ENCODE results near the gene PLEKHA1. TPM values are rescaled to one million over a fixed set of nuclear protein-coding genes. Genes with fewer than 3 reads are reported as not detected.

PLEKHA1 gene
- total and polyA plus RNA-seq, 2 of the 13 experiments (the other 11 are each of a cell fraction or from before 2014, with no cell fraction given), result 32.2 to 53.3 TPM

DNA sequence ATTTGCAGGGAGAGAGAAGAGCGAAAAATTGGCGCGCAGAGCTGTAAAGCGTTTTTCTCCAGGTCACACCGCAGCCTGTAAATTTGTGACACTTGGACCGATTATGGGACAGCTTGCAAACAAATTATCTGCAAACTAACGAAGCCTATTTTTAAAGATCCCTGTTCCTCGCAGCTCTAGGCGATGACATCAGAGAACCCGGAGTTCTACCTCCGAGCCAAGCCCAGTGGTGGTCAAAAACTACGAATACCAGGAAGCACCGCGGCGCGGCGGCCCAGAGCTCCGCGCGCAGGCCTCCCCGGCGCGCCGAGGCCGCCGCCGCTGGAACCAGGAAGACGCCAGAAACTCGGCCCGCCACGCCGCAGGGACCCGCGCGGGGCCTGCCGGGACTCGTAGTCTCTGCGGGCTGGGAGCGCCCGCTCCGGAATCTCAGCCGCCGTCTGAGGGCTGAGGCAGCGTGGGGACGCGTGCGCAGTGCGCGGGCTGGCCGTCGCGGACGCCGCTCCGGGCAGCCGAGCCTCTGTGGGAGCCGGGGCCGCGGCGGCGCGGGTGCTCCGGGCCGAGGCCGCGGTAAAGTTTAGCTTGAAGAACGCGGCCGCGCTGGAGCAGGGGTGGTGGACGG is at the start of gene PLEKHA1 (continued):
- TF ChIP-seq, protein P1, sequence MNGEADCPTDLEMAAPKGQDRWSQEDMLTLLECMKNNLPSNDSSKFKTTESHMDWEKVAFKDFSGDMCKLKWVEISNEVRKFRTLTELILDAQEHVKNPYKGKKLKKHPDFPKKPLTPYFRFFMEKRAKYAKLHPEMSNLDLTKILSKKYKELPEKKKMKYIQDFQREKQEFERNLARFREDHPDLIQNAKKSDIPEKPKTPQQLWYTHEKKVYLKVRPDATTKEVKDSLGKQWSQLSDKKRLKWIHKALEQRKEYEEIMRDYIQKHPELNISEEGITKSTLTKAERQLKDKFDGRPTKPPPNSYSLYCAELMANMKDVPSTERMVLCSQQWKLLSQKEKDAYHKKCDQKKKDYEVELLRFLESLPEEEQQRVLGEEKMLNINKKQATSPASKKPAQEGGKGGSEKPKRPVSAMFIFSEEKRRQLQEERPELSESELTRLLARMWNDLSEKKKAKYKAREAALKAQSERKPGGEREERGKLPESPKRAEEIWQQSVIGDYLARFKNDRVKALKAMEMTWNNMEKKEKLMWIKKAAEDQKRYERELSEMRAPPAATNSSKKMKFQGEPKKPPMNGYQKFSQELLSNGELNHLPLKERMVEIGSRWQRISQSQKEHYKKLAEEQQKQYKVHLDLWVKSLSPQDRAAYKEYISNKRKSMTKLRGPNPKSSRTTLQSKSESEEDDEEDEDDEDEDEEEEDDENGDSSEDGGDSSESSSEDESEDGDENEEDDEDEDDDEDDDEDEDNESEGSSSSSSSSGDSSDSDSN (CRISPR knock-in tag; IDR thresholded peaks at IDR 0.05), result 0 out of 2 replicates have a peak, but pooled peaks have one; percentile 5
- no peak for TF ChIP-seq EEA1 (CRISPR knock-in tag; IDR thresholded peaks at IDR 0.05; ENCODE audit: borderline replicate concordance)
- no peak for TF ChIP-seq PTBP1 (IDR thresholded peaks at IDR 0.05; ENCODE audit: low read depth, low read length, poor library complexity, severe bottlenecking)
- TF ChIP-seq, protein P2, sequence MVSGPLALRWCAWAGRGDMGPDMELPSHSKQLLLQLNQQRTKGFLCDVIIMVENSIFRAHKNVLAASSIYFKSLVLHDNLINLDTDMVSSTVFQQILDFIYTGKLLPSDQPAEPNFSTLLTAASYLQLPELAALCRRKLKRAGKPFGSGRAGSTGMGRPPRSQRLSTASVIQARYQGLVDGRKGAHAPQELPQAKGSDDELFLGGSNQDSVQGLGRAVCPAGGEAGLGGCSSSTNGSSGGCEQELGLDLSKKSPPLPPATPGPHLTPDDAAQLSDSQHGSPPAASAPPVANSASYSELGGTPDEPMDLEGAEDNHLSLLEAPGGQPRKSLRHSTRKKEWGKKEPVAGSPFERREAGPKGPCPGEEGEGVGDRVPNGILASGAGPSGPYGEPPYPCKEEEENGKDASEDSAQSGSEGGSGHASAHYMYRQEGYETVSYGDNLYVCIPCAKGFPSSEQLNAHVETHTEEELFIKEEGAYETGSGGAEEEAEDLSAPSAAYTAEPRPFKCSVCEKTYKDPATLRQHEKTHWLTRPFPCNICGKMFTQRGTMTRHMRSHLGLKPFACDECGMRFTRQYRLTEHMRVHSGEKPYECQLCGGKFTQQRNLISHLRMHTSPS (CRISPR knock-in tag; IDR thresholded peaks at IDR 0.05; ENCODE audit: low read depth), result no peak
- peak; percentile 88 for TF ChIP-seq ELF1 (CRISPR knock-in tag; IDR thresholded peaks at IDR 0.05)
- TF ChIP-seq THAP11 (CRISPR knock-in tag; IDR thresholded peaks at IDR 0.05), result peak; percentile 97
- peak; percentile 91 for TF ChIP-seq SKI (IDR thresholded peaks at IDR 0.05; ENCODE audit: partially characterized antibody)
- TF ChIP-seq NFATC3 (CRISPR knock-in tag; IDR thresholded peaks at IDR 0.05), result no peak
- TF ChIP-seq, protein P3, sequence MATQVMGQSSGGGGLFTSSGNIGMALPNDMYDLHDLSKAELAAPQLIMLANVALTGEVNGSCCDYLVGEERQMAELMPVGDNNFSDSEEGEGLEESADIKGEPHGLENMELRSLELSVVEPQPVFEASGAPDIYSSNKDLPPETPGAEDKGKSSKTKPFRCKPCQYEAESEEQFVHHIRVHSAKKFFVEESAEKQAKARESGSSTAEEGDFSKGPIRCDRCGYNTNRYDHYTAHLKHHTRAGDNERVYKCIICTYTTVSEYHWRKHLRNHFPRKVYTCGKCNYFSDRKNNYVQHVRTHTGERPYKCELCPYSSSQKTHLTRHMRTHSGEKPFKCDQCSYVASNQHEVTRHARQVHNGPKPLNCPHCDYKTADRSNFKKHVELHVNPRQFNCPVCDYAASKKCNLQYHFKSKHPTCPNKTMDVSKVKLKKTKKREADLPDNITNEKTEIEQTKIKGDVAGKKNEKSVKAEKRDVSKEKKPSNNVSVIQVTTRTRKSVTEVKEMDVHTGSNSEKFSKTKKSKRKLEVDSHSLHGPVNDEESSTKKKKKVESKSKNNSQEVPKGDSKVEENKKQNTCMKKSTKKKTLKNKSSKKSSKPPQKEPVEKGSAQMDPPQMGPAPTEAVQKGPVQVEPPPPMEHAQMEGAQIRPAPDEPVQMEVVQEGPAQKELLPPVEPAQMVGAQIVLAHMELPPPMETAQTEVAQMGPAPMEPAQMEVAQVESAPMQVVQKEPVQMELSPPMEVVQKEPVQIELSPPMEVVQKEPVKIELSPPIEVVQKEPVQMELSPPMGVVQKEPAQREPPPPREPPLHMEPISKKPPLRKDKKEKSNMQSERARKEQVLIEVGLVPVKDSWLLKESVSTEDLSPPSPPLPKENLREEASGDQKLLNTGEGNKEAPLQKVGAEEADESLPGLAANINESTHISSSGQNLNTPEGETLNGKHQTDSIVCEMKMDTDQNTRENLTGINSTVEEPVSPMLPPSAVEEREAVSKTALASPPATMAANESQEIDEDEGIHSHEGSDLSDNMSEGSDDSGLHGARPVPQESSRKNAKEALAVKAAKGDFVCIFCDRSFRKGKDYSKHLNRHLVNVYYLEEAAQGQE (IDR thresholded peaks at IDR 0.05; ENCODE audit: borderline replicate concordance in 1 of 2, low read depth in 1 of 2, low read length in 2 of 2), result no peak
- no peak for TF ChIP-seq KAT2B (IDR thresholded peaks at IDR 0.05; ENCODE audit: borderline replicate concordance, low read depth, low read length)
- TF ChIP-seq XRCC5 (optimal IDR thresholded peaks at IDR 0.05; ENCODE audit: low read length), result peak; percentile 37
- TF ChIP-seq CCDC6 (CRISPR knock-in tag; IDR thresholded peaks at IDR 0.05), result peak; percentile 31; the same call in 1 of the 2 replicates
- peak; percentile 93 for TF ChIP-seq HCFC1 (IDR thresholded peaks at IDR 0.05; ENCODE audit: low read depth, low read length)
- TF ChIP-seq ZNF160 (CRISPR knock-in tag; IDR thresholded peaks at IDR 0.05), result 0 out of 2 replicates have a peak, but pooled peaks have one; percentile 54
- TF ChIP-seq, protein P4, sequence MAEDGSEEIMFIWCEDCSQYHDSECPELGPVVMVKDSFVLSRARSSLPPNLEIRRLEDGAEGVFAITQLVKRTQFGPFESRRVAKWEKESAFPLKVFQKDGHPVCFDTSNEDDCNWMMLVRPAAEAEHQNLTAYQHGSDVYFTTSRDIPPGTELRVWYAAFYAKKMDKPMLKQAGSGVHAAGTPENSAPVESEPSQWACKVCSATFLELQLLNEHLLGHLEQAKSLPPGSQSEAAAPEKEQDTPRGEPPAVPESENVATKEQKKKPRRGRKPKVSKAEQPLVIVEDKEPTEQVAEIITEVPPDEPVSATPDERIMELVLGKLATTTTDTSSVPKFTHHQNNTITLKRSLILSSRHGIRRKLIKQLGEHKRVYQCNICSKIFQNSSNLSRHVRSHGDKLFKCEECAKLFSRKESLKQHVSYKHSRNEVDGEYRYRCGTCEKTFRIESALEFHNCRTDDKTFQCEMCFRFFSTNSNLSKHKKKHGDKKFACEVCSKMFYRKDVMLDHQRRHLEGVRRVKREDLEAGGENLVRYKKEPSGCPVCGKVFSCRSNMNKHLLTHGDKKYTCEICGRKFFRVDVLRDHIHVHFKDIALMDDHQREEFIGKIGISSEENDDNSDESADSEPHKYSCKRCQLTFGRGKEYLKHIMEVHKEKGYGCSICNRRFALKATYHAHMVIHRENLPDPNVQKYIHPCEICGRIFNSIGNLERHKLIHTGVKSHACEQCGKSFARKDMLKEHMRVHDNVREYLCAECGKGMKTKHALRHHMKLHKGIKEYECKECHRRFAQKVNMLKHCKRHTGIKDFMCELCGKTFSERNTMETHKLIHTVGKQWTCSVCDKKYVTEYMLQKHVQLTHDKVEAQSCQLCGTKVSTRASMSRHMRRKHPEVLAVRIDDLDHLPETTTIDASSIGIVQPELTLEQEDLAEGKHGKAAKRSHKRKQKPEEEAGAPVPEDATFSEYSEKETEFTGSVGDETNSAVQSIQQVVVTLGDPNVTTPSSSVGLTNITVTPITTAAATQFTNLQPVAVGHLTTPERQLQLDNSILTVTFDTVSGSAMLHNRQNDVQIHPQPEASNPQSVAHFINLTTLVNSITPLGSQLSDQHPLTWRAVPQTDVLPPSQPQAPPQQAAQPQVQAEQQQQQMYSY (CRISPR knock-in tag; IDR thresholded peaks at IDR 0.05), result peak; percentile 35; the same call in 1 of the 2 replicates
- no peak for TF ChIP-seq RARG (CRISPR knock-in tag; IDR thresholded peaks at IDR 0.05; ENCODE audit: low read depth)
- TF ChIP-seq TCF12 (IDR thresholded peaks at IDR 0.05), result no peak
- TF ChIP-seq TCF12 (CRISPR knock-in tag; IDR thresholded peaks at IDR 0.05), result peak; percentile 70; the same call in 1 of the 2 replicates
